Measurements from ENCODE around the gene PLXNC1. TPM values are rescaled to one million over a fixed set of nuclear protein-coding genes. Genes with fewer than 3 reads are reported as not detected.

Gene PLXNC1
- total and polyA plus RNA-seq, 2 of the 8 experiments (the other 6 are each of a cell fraction or from before 2014, with no cell fraction given) = 0.83 to 2.0 TPM

DNA sequence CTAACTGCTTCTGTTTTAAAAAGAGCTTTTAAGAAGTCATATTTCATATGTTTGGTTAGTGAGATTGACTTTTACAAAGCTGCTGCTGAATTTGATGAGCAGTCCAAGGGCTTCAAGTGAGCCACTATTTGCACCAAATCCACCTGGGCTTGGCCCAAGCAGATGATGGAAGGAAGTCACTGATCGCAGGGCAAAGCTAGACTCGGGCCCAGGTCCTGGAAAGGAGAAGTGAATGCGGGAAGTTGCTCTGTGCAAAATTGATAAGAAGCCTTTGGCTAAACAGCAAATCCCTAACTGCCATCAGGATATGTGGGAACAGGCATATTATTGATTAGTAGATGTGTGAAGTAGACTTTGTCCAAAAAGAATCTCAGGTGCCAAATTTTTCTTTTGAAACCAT lies 30.5 kb downstream of the PLXNC1 start (continued):
- no peak for TF ChIP-seq TCF12 (IDR thresholded peaks at IDR 0.05; ENCODE audit: low read depth, low read length)
